IPS-NIHi7 (cell line): Measurements from ENCODE around the gene GGA2.
"Not testable (repeated sequence)": the region's sequence is repeated elsewhere in the genome, so short reads cannot be mapped to it uniquely, and the experiment has no call there.

ENCODE experiments used
- DNase-seq: peaks from one replicate; pipeline ENCODE4 v3.0.0; 2012; ENCODE audit warnings: mixed read lengths; ENCODE audit errors: extremely low spot score

Gene GGA2

GRCh38 chr16:23476289-23476688 lies 34.0 kb downstream of the GGA2 start:
- no peak for DNase-seq

- DNase-seq = no peak
Observed at GRCh38 chr16:23469814-23470213, 40.5 kb downstream of the GGA2 start.

GRCh38 chr16:23466162-23466885 lies 44.0 kb downstream of the GGA2 start:
- DNase-seq = no peak

- no peak for DNase-seq
Observed at GRCh38 chr16:23465179-23465578, 45.1 kb downstream of the GGA2 start.

DNA sequence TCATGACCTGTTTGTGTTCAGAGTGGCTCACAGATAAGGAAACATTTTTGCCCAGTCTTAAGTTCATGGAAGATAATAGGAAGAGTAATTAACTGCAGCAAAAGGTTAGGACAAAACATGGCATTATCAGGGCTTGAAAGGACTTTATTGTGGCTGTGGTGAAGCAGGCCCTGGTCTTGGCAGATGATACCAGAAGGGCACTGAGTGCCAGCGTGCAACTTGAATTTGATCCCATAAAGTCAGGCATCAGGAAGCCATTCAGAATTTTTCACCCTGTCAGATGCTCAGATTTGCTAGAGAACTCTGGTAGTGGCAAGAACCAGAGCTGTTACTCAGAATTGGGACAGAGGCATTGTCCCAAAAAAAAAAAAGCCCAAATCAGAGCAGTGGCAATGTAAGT lies 46.1 kb downstream of the GGA2 start:
- no peak for DNase-seq

- DNase-seq = not testable (repeated sequence)
Observed at GRCh38 chr16:23462994-23463393, 47.3 kb downstream of the GGA2 start.

DNA sequence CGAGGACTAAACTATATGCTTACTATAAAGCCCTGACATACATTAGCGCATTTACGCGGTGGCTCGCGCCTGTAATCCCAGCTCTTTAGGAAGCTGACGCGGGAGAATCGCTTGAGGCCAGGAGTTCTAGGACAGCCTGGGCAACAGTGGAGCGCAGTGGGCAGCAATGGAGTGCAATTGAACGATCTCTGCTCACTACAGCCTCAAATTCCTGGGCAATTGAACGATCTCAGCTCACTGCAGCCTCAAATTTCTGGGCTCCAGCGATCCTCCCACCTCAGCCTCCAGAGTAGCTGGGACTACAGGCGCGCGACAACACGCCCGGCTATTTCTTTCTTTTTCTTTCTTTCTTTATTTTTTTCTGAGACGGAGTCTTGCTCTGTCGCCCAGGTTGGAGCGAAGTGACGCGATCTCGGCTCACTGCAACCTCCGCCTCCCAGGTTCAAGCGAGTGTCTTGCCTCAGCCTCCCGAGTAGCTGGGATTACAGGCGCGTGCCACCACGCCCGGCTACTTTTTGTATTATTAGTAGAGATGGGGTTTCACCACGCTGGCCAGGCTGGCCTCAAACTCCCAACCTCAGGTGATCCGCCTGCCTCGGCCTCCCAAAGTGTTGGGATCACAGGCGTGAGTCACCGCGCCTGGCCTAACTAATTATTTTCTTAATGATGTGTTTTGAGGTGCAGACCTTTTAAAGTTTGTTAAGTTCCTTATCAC lies 56.8 kb downstream of the GGA2 start:
- DNase-seq = no peak

DNA sequence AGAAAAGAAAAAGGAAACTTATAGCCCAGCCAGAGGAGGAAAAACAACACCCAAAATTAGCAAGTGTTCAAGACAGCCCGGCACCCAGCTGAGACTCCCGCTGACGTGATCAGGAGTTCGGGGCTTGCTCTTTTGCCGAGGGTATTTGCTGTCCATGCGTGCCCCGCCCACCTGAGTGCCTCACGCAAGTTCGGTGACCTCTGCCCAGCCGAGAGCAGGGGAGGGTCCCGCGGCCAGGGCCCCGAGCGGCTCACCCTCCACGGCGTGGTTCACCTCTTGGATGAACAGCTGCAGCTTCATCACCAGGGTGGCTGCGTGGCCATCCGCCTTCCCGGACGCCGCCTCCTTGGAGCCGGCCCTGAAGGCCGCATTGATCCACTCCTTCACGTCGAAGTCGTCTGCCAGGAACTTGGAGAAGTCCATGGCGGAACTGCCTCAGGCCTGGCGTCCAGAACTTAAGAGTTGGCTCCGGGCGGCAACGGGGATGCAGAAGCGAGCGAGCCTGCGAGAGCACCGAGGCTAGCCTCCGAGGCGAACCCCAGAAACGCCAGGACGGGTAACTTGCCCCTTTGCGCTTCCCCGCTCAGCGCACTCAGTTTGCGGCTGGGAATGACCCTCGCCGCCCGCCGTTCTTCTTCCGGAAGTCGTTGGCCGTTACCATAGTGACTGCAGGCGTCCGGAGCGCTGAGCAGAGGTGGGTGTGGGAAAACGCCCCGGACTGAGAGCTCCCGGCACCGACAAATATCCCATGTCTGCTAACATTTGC lies 57.5 kb downstream of the GGA2 start, which contains the start of gene COG7:
Gene COG7, minus strand, starts transcription at position 618 of the 766 bp plus-strand sequence. Its CDS starts 195 bp downstream, at position 423.
- DNase-seq = peak; percentile 88

DNA sequence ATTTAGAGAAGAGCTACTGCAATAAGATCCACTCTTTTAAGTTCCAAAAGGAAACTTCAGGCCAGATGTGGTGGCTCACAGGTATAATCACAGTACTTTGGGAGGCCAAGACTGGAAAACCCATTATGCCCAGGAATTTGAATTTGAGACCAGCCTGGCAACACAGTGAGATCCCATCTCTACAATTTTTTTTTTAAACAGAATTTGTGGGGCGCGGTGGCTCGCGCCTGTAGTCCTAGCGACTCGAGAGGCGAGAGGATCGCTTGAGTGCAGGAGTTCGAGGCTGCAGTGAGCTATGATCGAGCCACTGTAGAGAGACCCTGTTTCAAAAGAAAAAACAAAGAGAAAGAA lies 58.1 kb downstream of the GGA2 start:
- no peak for DNase-seq

GRCh38 chr16:23448392-23448791 lies 61.9 kb downstream of the GGA2 start:
- DNase-seq = no peak

- not testable (repeated sequence) for DNase-seq
Observed at GRCh38 chr16:23437542-23437941, 72.8 kb downstream of the GGA2 start.

DNA sequence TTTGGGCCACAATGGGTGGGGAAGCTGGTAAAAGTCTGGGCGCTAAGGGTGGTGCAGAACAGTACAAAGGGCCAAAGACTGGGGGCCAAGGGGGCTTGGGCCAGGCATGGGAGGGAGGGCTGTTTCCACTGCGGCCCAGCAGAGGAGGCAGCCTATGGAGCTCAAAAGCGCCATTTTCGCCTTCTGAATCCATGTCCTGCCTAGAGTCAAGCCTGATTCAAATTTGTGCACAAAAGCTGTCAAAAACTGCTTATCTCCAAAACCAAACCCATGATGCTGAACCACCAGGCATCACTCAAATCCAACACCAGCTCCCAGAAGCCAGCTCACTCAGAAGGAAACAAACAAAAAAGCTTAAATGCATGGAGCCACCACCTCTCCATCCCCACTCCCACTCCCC lies 73.3 kb downstream of the GGA2 start:
- DNase-seq = no peak

- DNase-seq = peak; percentile 79
Observed at GRCh38 chr16:23435500-23435899, 74.8 kb downstream of the GGA2 start.

- DNase-seq = peak; percentile 65
Observed at GRCh38 chr16:23434380-23434779, 75.9 kb downstream of the GGA2 start.

- DNase-seq = no peak
Observed at GRCh38 chr16:23433261-23433920, 76.9 kb downstream of the GGA2 start.

- no peak for DNase-seq
Observed at GRCh38 chr16:23432176-23433128, 77.8 kb downstream of the GGA2 start.

DNA sequence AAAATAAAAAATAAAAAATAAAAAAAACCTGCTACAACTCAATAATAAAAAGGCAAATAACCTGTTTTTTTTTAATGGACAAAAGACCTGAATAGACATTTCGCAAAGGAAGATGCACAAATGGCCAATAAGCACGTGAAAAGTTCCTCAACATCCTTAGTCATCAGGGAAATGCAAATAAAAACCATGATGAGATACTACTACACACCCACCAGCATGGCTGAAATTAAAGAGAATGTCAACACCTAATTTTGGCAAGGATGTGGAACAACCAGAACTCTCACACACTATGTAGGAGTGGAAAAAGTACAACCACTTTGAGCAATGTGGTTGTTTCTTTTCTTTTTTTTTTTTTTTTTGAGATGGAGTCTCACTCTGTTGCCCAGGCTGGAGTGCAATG lies 81.9 kb downstream of the GGA2 start:
- DNase-seq = no peak

DNA sequence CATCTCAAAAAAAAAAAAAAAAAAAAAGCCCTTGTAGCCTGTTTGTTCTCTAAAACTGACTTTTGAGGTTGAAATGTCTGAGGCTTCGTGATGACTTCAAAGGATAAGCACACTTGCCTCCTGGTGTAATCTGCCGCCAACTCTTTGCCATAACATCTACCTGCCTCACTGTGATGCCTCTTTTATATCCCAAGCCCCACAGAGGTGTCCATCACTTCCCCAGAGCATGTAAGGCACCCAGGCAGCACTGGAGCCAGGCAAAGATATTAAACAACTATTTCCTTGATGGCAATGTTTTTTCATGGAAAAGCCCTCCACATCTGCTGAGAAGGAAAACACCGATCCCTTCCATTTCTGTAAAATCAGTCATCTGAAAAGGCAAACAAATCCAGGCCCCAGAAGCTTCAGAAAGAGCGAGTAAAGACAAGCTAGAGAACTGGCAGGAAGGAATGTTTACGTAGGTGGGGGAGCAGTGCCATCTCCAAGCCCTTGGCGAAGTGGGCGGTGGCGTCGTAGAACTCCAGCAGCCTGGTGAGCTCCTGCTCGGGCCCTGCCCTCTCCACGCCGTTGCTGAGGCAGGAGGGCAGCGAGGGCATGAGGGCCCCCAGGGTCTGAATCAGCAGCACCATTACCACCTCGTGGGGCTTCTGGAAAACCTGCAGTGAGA lies 85.9 kb downstream of the GGA2 start:
- DNase-seq = no peak

GRCh38 chr16:23423496-23424049 lies 86.7 kb downstream of the GGA2 start:
- no peak for DNase-seq

GRCh38 chr16:23420011-23420410 lies 90.3 kb downstream of the GGA2 start:
- DNase-seq = no peak
